ENCODE measurements around the gene SPSB2.
"Not testable (repeated sequence)": the region's sequence is repeated elsewhere in the genome, so short reads cannot be mapped to it uniquely, and the experiment has no call there.

SPSB2 gene

DNA sequence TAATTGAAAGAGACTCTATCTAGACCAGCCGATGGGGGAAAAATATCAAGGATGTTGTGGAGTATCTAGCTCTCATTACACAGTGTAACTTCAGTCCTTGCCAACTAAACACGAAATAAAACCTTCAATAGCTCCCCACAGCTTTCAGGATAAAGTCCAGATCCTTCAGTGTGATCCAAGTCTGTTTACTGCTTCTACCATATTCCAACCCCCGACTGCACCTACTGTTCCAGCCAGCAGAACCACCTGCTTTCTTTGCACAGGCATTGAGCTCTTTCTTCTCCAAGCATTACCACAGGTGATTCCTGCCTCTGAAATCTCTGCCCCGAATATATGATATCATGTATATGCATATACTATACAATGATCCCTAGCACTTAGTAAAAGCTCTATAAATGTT, 29.3 kb upstream of the SPSB2 start:
- DNase-seq (ENCODE audit: low spot score), result no peak

DNA sequence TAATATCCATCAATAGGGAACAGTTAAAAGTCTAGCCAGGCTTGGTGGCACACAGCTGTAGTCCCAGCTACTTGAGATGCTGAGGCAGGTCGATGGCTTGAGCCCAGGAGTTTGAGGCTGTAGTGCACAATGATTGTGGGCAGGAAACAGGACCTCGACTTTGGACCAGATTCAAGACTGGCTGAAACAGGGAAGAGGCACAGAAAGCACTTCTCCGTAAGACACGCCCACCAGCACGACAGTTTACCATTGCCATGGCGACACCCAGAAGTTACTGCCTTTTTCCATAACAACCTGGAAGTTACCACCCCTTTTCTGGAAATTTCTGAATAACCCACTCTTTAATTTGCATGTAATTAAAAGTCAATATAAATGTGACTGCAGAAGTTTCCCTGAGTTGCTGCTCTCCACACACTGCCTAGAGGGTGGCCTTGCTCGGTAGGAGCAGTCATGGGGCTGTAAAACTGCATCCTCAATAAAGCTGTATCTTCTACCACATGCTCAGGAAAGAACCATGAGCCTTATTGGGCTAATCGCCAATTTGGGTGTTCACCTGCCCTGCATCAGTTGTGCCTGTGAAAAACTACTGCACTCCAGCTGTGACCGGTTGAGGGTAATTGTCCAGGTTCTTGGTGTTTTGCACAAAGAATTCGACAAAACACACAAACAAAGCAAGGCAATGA, 26.9 kb upstream of the SPSB2 start:
- no peak for DNase-seq (ENCODE audit: low spot score)

GRCh38 chr12:6899427-6899826, 26.3 kb upstream of the SPSB2 start:
- DNase-seq (ENCODE audit: low spot score), result no peak

DNA sequence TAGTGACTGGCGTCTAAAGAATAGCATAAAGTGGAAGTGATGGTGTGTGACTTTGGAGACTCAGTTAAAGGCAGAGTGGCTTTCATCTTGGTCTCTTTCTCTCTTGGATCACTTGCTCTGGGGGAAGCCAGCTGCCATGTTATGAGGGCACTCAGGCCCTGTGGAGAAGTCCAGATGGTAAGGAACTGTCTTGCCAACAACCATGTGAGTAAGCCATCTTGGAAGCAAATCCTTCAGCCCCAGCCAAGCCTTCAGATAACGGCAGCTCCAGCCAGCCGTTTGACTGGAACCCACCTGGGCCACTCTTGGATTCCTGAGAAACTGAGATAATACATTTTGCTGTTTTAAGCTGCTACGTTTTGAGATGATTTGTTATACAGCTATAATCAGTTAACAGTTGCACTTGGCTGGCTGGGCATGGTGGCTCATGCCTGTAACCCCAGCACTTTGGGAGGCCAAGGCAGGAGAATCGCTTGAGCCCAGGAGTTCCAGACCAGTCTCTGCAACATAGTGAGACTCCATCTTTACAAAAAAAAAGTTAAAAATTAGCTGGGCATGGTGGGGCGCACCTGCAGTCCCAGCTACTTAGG, 23.8 kb upstream of the SPSB2 start:
- DNase-seq (ENCODE audit: low spot score), result no peak

GRCh38 chr12:6894321-6894720, 21.2 kb upstream of the SPSB2 start:
- DNase-seq (ENCODE audit: low spot score), result no peak

GRCh38 chr12:6892683-6893082, 19.6 kb upstream of the SPSB2 start:
- DNase-seq (ENCODE audit: low spot score), result not testable (repeated sequence)

GRCh38 chr12:6891646-6892001, 18.5 kb upstream of the SPSB2 start:
- no peak for DNase-seq (ENCODE audit: low spot score)

DNA sequence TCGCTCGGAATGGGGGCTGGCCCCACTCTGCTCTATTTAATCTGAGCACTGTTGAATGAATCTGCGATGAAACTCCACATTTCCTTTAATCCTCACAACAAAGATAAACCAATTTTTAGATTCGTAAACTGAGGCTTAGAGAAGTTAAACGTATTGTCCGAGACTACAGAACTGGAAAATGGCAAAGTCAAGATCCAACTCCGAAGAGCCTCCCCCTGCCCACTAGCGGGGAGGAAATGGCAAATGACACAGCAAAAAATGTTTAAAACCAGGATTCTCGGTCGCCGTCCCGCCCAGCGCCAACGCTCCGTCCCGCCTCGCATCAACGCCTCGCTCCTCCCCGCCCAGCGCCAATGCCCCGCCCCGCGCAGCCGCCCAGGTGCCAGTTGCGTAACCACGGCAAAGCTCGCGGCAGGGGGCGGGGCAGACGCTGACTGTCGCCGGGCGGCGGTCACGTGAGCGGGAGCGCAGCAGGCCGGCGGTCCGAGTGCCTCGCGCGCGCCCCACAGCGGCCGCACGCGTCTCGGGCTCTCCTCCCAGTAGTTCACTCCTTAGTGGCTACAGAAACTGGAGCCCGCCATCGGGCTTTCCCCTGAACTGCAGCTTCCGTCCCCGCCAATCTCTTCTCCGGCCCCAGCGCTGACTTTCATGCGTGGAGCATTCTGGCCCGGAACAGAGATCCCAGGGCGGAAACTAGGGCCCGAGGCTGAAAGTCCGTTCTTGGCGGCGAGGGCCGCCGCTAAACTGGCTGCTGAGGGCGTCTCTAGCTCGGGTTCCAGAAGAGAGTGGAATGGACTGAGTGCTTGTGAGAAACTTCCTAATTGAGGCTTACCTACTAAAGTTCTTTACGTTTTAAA, 17.9 kb upstream of the SPSB2 start:
- peak; percentile 96 for DNase-seq (ENCODE audit: low spot score)

- not testable (repeated sequence) for DNase-seq (ENCODE audit: low spot score)
Observed at GRCh38 chr12:6889775-6890573, 16.9 kb upstream of the SPSB2 start.

DNA sequence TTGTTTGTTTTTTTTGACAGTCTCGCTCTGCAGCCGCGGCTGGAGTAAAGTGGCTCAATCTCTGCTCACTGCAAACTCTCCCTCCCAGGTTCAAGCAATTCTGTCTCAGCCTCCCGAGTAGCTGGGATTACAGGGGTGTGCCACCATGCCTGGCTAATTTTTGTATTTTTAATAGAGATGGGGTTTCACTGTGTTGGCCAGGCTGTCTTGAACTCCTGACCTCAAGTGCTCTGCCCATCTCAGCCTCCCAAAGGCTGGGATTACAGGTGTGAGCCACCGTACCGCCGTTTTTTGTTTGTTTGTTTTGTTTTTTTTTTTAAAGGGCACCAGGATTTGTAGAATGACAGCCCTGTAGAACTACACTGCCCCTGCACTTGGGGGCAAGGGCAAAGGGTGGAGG, 15.7 kb upstream of the SPSB2 start:
- not testable (repeated sequence) for DNase-seq (ENCODE audit: low spot score)

- DNase-seq (ENCODE audit: low spot score), result no peak
Observed at GRCh38 chr12:6888360-6888759, 15.3 kb upstream of the SPSB2 start.

- no peak for DNase-seq (ENCODE audit: low spot score)
Observed at GRCh38 chr12:6887460-6887859, 14.4 kb upstream of the SPSB2 start.

- not testable (repeated sequence) for DNase-seq (ENCODE audit: low spot score)
Observed at GRCh38 chr12:6886206-6886999, 13.3 kb upstream of the SPSB2 start.

DNA sequence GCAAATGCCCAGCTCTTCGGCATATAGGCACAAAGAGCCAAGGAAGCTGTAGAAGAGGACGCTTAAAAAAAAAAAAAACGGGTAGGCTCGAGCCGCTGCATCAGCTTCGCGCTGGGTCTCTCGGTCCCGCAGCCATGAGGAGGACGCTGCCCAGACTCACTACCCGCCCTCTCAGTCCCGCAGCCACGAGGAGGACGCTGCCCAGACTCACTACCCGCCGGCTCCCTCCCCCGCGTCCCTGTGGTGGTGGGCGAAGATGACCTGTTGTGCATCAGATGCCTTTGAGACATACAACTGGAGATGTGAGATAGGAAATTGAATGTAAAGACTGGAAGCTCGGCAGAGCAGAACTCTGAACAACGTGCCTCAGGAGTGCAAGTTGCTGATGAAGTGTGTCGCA, 11.4 kb upstream of the SPSB2 start:
- DNase-seq (ENCODE audit: low spot score), result no peak

- DNase-seq (ENCODE audit: low spot score), result no peak
Observed at GRCh38 chr12:6883683-6884082, 10.6 kb upstream of the SPSB2 start.

DNA sequence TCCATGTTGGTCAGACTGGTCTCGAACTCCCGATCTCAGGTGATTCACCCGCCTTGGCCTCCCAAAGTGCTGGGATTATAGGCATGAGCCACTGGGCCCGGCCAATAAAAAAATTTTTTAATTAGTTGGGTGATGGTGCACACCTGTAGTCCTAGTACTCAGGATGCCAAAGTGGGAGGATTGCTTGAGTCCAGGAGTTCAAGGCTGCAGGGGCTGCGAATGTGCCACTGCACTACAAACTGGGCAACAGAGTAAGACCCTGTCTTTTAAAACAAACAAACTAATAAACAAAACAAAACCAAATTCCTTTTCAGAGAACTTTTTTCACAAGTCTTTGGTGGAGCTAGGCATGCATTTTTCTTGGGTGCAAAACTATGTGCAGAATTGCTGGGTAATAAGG, 10.1 kb upstream of the SPSB2 start:
- no peak for DNase-seq (ENCODE audit: low spot score)

DNA sequence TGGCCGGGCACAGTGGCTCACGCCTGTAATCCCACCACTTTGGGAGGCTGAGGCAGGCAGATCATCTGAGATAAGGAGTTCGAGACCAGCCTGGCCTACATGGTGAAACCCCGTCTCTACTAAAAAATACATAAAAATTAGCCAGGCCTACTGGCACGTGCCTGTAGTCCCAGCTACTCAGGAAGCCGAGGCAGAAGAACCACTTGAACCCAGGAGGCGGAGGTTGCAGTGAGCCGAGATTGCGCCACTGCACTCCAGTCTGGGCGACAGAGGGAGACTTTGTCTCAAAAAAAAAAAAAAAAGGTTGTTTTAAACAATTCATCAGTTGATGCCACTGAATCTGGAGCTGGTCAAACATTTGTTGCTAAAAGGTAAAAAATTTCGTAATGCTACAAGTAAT, 6.7 kb upstream of the SPSB2 start:
- DNase-seq (ENCODE audit: low spot score), result not testable (repeated sequence)

- DNase-seq (ENCODE audit: low spot score), result not testable (repeated sequence)
Observed at GRCh38 chr12:6874015-6874368, 889 bp upstream of the SPSB2 start.

- DNase-seq (ENCODE audit: low spot score), result peak; percentile 84
Observed at GRCh38 chr12:6872073-6873048, 742 bp downstream of the SPSB2 start.

Measured in germinal center (tissue), 1 donor.